ENCODE data around the gene LDHAL6A. TPM values are rescaled to one million over a fixed set of nuclear protein-coding genes. Genes with fewer than 3 reads are reported as not detected.

Gene LDHAL6A
- total RNA-seq, 1 donor from 2014 or later, result not detected

DNA sequence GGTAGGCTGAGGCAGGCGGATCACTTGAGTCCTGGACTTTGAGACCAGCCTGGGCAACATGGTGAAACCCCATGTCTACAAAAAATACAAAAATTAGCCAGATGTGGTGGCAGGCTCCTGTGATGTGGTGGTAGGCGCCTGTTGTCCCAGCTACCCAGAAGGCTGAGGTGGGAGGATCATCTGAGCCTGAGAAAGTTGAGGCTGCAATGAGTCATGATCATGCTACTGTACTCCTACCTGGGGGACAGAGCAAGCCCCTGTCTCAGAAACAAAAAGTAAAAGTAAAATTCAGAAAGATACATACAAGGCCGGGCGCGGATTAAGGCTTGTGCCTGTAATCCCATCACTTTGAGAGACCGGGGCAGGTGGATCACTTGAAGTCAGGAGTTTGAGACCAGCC is 6.3 kb downstream of the LDHAL6A start:
- Mint-ChIP-seq H3K4me3 (no peak overlapping the region), H3K27ac (no peak overlapping the region), H3K9me3 (no peaks in the 10 kb centered on the region), H3K27me3 (ENCODE audit: insufficient read depth) (no peaks in the 10 kb centered on the region), H3K36me3 (ENCODE audit: low read depth) (no peaks in the 10 kb centered on the region), H3K4me1 (ENCODE audit: low read depth) (peaks cover 10% of the 10 kb centered on the region)
- no peak for DNase-seq (ENCODE audit: low spot score)
- intact Hi-C loops (cut with micrococcal nuclease), result no loop called here

- intact Hi-C loops (cut with micrococcal nuclease), result no loop called here
Observed at GRCh38 chr11:18463439-18463838, 7.8 kb downstream of the LDHAL6A start.

DNA sequence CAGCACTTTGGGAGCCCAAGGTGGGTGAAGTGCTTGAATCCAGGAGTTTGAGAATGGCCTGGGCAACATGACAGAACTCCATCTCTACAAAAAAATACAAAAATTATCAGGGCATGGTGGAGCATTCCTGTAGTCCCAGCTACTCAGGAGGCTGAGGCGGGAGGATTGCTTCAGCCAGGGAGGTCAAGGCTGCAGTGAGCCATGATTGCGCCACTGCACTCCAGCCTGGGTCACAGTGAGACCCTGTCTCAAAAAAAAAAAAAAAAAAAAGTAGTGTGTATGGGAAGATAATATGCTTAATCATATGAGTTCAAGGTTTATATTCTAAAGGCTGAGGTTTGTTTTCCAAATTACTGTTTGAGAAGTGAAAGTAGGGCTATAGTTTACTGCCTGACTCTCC is 10.7 kb downstream of the LDHAL6A start:
- H3K4me1 Mint-ChIP-seq (ENCODE audit: low read depth), result peaks cover 10% of the 10 kb centered on the region
- intact Hi-C loops (cut with micrococcal nuclease), result no loop called here
- no peaks in the 10 kb centered on the region for H3K9me3 Mint-ChIP-seq

More at GRCh38 chr11:18463439-18463838, 7.8 kb downstream of the LDHAL6A start:
- no peaks in the 10 kb centered on the region for H3K27me3 Mint-ChIP-seq (ENCODE audit: insufficient read depth)
- peaks cover 10% of the 10 kb centered on the region for H3K4me1 Mint-ChIP-seq (ENCODE audit: low read depth)
- no peaks in the 10 kb centered on the region for H3K36me3 Mint-ChIP-seq (ENCODE audit: low read depth)
- no peaks in the 10 kb centered on the region for H3K9me3 Mint-ChIP-seq
- H3K27ac Mint-ChIP-seq, result no peak overlapping the region
- H3K4me3 Mint-ChIP-seq, result no peak overlapping the region
- no peak for DNase-seq (ENCODE audit: low spot score)

GRCh38 chr11:18468059-18468458 is 12.4 kb downstream of the LDHAL6A start:
- Mint-ChIP-seq H3K4me1 (ENCODE audit: low read depth) (peaks cover 10% of the 10 kb centered on the region), H3K36me3 (ENCODE audit: low read depth) (peaks cover 2% of the 10 kb centered on the region), H3K4me3 (peak overlapping the region; percentile 5), H3K27ac (no peak overlapping the region), H3K27me3 (ENCODE audit: insufficient read depth) (no peaks in the 10 kb centered on the region), H3K9me3 (no peaks in the 10 kb centered on the region)
- DNase-seq (ENCODE audit: low spot score), result no peak
- intact Hi-C loops (cut with micrococcal nuclease), result no loop called here

More for the DNA sequence above, 10.7 kb downstream of the LDHAL6A start:
- Mint-ChIP-seq H3K4me3 (no peak overlapping the region), H3K27ac (no peak overlapping the region), H3K36me3 (ENCODE audit: low read depth) (peaks cover 1% of the 10 kb centered on the region), H3K27me3 (ENCODE audit: insufficient read depth) (no peaks in the 10 kb centered on the region)
- no peak for DNase-seq (ENCODE audit: low spot score)

- Mint-ChIP-seq H3K27me3 (ENCODE audit: insufficient read depth) (no peaks in the 10 kb centered on the region), H3K4me1 (ENCODE audit: low read depth) (peaks cover 5% of the 10 kb centered on the region), H3K9me3 (no peaks in the 10 kb centered on the region), H3K36me3 (ENCODE audit: low read depth) (peaks cover 5% of the 10 kb centered on the region), H3K27ac (no peak overlapping the region), H3K4me3 (no peak overlapping the region)
- intact Hi-C loops (cut with micrococcal nuclease), result no loop called here
- DNase-seq (ENCODE audit: low spot score), result no peak
Observed at GRCh38 chr11:18468961-18469360, 13.3 kb downstream of the LDHAL6A start.

- intact Hi-C loops (cut with micrococcal nuclease), result loop anchor here (5.0 kb wide), 1 partner anchor 90 kb away; no protein-coding TSS in a partner anchor
- no peak for DNase-seq (ENCODE audit: low spot score)
- Mint-ChIP-seq H3K27me3 (ENCODE audit: insufficient read depth) (no peaks in the 10 kb centered on the region), H3K36me3 (ENCODE audit: low read depth) (peaks cover 13% of the 10 kb centered on the region), H3K4me1 (ENCODE audit: low read depth) (no peaks in the 10 kb centered on the region), H3K4me3 (no peak overlapping the region), H3K27ac (no peak overlapping the region), H3K9me3 (no peaks in the 10 kb centered on the region)
Observed at GRCh38 chr11:18471995-18472394, 16.3 kb downstream of the LDHAL6A start.

DNA sequence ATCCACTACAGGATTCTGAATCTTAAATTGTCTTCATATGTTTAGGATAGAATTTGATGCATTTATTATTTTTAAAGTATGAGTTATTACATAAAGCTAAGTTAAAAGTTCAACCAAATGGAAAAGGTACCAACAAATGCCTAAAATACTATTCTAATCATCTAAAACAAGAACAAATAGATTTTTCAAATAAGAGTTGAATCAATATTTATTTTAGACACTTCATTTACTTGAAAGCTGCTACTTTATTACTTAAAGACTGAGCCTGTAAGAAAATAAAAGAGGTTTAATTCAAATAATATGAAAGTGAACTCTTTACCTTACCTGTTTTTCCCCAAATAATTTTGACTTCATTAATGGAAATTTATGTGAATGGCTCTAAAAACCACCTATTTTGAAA is 16.9 kb downstream of the LDHAL6A start:
- H3K27ac Mint-ChIP-seq, result no peak overlapping the region
- no peaks in the 10 kb centered on the region for H3K4me1 Mint-ChIP-seq (ENCODE audit: low read depth)
- DNase-seq (ENCODE audit: low spot score), result no peak
- no peaks in the 10 kb centered on the region for H3K9me3 Mint-ChIP-seq
- intact Hi-C loops (cut with micrococcal nuclease), result loop anchor here (5.0 kb wide), 1 partner anchor 90 kb away; no protein-coding TSS in a partner anchor
- H3K4me3 Mint-ChIP-seq, result no peak overlapping the region
- H3K36me3 Mint-ChIP-seq (ENCODE audit: low read depth), result peaks cover 16% of the 10 kb centered on the region
- no peaks in the 10 kb centered on the region for H3K27me3 Mint-ChIP-seq (ENCODE audit: insufficient read depth)

DNA sequence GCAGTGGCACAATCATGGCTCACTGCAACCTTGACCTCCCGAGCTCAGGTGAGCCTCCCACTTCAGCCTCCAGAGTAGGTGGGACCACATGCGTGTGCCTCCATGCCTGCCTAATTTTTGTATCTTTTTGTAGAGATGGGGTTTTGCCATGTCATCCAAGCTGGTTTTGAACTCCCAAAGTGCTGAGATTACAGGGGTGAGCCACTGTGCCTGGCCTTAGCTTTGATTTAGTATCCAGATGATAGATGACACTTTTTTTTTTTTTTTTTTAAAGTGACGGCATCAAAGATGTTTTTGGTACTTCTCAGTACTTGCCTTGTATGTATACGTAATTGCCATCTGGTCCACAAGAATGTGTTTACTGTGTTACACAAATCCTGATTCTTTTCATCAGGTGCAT is 23.4 kb downstream of the LDHAL6A start:
- no peak for DNase-seq (ENCODE audit: low spot score)
- no peak overlapping the region for H3K27ac Mint-ChIP-seq
- intact Hi-C loops (cut with micrococcal nuclease), result no loop called here
- no peaks in the 10 kb centered on the region for H3K27me3 Mint-ChIP-seq (ENCODE audit: insufficient read depth)
- H3K9me3 Mint-ChIP-seq, result no peaks in the 10 kb centered on the region
- peaks cover 57% of the 10 kb centered on the region for H3K36me3 Mint-ChIP-seq (ENCODE audit: low read depth)
- H3K4me3 Mint-ChIP-seq, result no peak overlapping the region
- H3K4me1 Mint-ChIP-seq (ENCODE audit: low read depth), result no peaks in the 10 kb centered on the region

GRCh38 chr11:18485913-18486528 is 30.4 kb downstream of the LDHAL6A start:
- no peaks in the 10 kb centered on the region for H3K27me3 Mint-ChIP-seq (ENCODE audit: insufficient read depth)
- no peak overlapping the region for H3K4me3 Mint-ChIP-seq
- no peak for DNase-seq (ENCODE audit: low spot score)
- H3K27ac Mint-ChIP-seq, result no peak overlapping the region
- intact Hi-C loops (cut with micrococcal nuclease), result no loop called here
- H3K36me3 Mint-ChIP-seq (ENCODE audit: low read depth), result peaks cover 37% of the 10 kb centered on the region
- no peaks in the 10 kb centered on the region for H3K9me3 Mint-ChIP-seq
- peaks cover 9% of the 10 kb centered on the region for H3K4me1 Mint-ChIP-seq (ENCODE audit: low read depth)

DNA sequence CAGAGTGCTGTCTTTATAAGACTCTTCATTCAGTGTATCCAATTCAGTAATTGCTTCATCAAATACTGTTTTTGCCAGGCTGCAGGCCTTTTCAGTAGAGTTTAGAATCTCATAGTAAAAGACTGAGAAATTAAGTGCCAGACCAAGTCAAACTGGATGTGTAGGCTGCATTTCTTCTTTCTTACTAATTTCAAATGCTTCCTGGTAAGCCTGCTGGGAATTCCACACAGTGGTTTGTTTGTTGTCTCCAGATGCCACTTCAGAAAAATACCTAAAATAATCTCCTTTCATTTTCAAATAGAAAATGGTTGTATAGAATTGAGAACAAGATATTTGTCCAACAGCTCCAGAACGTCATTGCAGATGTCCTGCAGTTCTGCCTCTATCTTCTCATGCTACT is 34.7 kb downstream of the LDHAL6A start:
- no peaks in the 10 kb centered on the region for H3K27me3 Mint-ChIP-seq (ENCODE audit: insufficient read depth)
- H3K36me3 Mint-ChIP-seq (ENCODE audit: low read depth), result peaks cover 21% of the 10 kb centered on the region
- peak overlapping the region; percentile 64 for H3K27ac Mint-ChIP-seq
- H3K4me3 Mint-ChIP-seq, result no peak overlapping the region
- intact Hi-C loops (cut with micrococcal nuclease), result no loop called here
- no peaks in the 10 kb centered on the region for H3K9me3 Mint-ChIP-seq
- DNase-seq (ENCODE audit: low spot score), result no peak
- H3K4me1 Mint-ChIP-seq (ENCODE audit: low read depth), result peaks cover 9% of the 10 kb centered on the region

DNA sequence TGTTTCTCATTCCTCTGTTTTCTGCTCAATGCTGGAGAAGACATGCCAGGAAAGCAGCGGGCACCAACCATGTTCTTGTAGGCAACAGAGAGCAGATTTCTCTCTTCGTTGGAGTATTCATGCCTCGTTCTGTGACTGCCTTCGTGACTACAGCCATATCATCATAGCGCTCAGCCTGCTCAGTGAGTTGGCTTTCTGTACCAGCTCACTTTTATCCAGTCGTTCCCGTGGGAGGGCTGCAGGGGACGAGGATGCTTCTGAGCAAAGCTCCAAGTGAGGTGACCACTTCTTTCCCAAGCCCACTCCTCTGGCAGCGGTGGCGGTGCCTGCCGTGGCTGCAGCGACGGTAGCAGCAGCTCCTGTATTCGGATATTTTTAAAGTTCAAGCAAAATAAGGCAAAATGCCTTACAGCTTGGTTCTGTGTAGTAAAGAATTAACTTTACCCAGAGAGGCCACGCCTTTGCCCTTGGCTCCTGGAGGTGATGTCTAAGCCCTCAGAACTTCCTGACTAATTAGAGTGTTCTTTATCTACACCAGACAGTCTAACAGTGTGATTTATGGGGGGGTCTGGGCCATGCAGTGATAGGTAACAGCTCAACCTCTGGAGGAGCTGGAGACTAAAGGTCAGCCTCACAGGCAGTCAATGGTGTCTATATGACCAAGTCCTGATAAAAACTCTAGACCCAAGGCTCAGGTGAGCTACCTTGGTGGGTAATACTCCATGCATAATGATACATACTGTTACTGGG is 35.3 kb downstream of the LDHAL6A start:
- H3K27ac Mint-ChIP-seq, result no peak overlapping the region
- H3K27me3 Mint-ChIP-seq (ENCODE audit: insufficient read depth), result no peaks in the 10 kb centered on the region
- peaks cover 24% of the 10 kb centered on the region for H3K36me3 Mint-ChIP-seq (ENCODE audit: low read depth)
- DNase-seq (ENCODE audit: low spot score), result no peak
- no peaks in the 10 kb centered on the region for H3K9me3 Mint-ChIP-seq
- intact Hi-C loops (cut with micrococcal nuclease), result no loop called here
- H3K4me1 Mint-ChIP-seq (ENCODE audit: low read depth), result peaks cover 9% of the 10 kb centered on the region
- H3K4me3 Mint-ChIP-seq, result no peak overlapping the region

- no peak for DNase-seq (ENCODE audit: low spot score)
- no peak overlapping the region for H3K4me3 Mint-ChIP-seq
- peaks cover 9% of the 10 kb centered on the region for H3K4me1 Mint-ChIP-seq (ENCODE audit: low read depth)
- H3K36me3 Mint-ChIP-seq (ENCODE audit: low read depth), result peaks cover 23% of the 10 kb centered on the region
- no peak overlapping the region for H3K27ac Mint-ChIP-seq
- intact Hi-C loops (cut with micrococcal nuclease), result no loop called here
- no peaks in the 10 kb centered on the region for H3K27me3 Mint-ChIP-seq (ENCODE audit: insufficient read depth)
- H3K9me3 Mint-ChIP-seq, result no peaks in the 10 kb centered on the region
Observed at GRCh38 chr11:18491924-18492323, 36.3 kb downstream of the LDHAL6A start.

- H3K9me3 Mint-ChIP-seq, result no peaks in the 10 kb centered on the region
- DNase-seq (ENCODE audit: low spot score), result no peak
- H3K4me3 Mint-ChIP-seq, result no peak overlapping the region
- peaks cover 23% of the 10 kb centered on the region for H3K36me3 Mint-ChIP-seq (ENCODE audit: low read depth)
- H3K27ac Mint-ChIP-seq, result no peak overlapping the region
- intact Hi-C loops (cut with micrococcal nuclease), result no loop called here
- H3K4me1 Mint-ChIP-seq (ENCODE audit: low read depth), result peaks cover 9% of the 10 kb centered on the region
- H3K27me3 Mint-ChIP-seq (ENCODE audit: insufficient read depth), result no peaks in the 10 kb centered on the region
Observed at GRCh38 chr11:18492888-18493287, 37.2 kb downstream of the LDHAL6A start.
